Peyer's patch (tissue), 4 donors: ENCODE data around the gene DIP2B. TPM values are rescaled to one million over a fixed set of nuclear protein-coding genes. Genes with fewer than 3 reads are reported as not detected.
"Not testable (repeated sequence)": the region's sequence is repeated elsewhere in the genome, so short reads cannot be mapped to it uniquely, and the experiment has no call there.

Source experiments
- DNase-seq, 3 donors: peaks; one replicate each; pipeline ENCODE4 v3.0.0-alpha.2; 2017 to 2019
- H3K27ac ChIP-seq, 4 donors: fragments of 200-600 bp; sonication (generic); one replicate each; pipeline ENCODE4 v1.5.1; 2016 to 2019
- H3K27me3 ChIP-seq, 2 donors: fragments of 200-600 bp; sonication (generic); one replicate each; pipeline ENCODE4 v1.5.1; 2019
- H3K36me3 ChIP-seq, 3 donors: fragments of 200-600 bp; sonication (generic); one replicate each; pipeline ENCODE4 v1.5.1; 2016 to 2019
- H3K4me1 ChIP-seq, 4 donors: fragments of 200-600 bp; sonication (generic); one replicate each; pipeline ENCODE4 v1.5.1; 2016 to 2019
- H3K4me3 ChIP-seq, 4 donors: fragments of 200-600 bp; sonication (generic); 1 replicate in 3 of 4; 2 replicates in 1 of 4; pipeline ENCODE4 v1.5.1; 2016 to 2019; ENCODE audit warnings: mild to moderate bottlenecking in 1 of 4
- H3K9me3 ChIP-seq, 4 donors: fragments of 200-600 bp; sonication (generic); one replicate each; pipeline ENCODE4 v1.5.1; 2016 to 2019; ENCODE audit warnings: mild to moderate bottlenecking in 1 of 4
- CTCF ChIP-seq, 6 experiments: fragments of 450-650 bp in 4 of 6; fragments of 200-600 bp in 2 of 6; sonication (generic) in 1 of 6; IDR thresholded peaks; one replicate each; pipeline ENCODE4 v1.5.1; 2017 to 2019; ENCODE audit warnings: antibody characterized with exemption in 6 of 6, mild to moderate bottlenecking in 3 of 6, moderate library complexity in 1 of 6
- POLR2A ChIP-seq, 2 donors: fragments of 450-650 bp; IDR thresholded peaks; one replicate each; pipeline ENCODE4 v1.5.1; 2017; ENCODE audit warnings: antibody characterized with exemption in 2 of 2, mild to moderate bottlenecking in 2 of 2, moderate library complexity in 2 of 2
- total RNA-seq, 4 donors: library from RNA; depleted of rRNA; stranded (reverse); fragments of >200 nt; gene quantifications; one replicate each; pipeline ENCODE4 v1.1.0, GENCODE V29; 2016

The DIP2B gene
- total RNA-seq, 4 donors from 2014 or later = 28.0 to 73.4 (median 42.5) TPM

- H3K27ac ChIP-seq = peak overlapping the region in 1 of 4 donors; percentile 55
- peaks cover 0 to 38% (median 23%) of the 10 kb centered on the region in 4 donors for H3K4me1 ChIP-seq
- H3K9me3 ChIP-seq = no peaks in the 10 kb centered on the region
- DNase-seq = peak in 1 of 3 donors; percentile 33
- TF ChIP-seq POLR2A (IDR thresholded peaks at IDR 0.05) (no peak), CTCF (IDR thresholded peaks at IDR 0.05) (no peak)
- H3K27me3 ChIP-seq = no peaks in the 10 kb centered on the region
- H3K4me3 ChIP-seq = no peak overlapping the region
- no peaks in the 10 kb centered on the region for H3K36me3 ChIP-seq
Measured at GRCh38 chr12:50515587-50515986, 10.8 kb downstream of the DIP2B start.

- H3K4me1 ChIP-seq = peaks cover 0 to 38% (median 23%) of the 10 kb centered on the region in 4 donors
- no peaks in the 10 kb centered on the region for H3K9me3 ChIP-seq
- H3K4me3 ChIP-seq = no peak overlapping the region
- no peak for DNase-seq
- H3K27ac ChIP-seq = peak overlapping the region in 3 of 4 donors; percentile 16 to 64 (median 55)
- no peaks in the 10 kb centered on the region for H3K27me3 ChIP-seq
- TF ChIP-seq POLR2A (IDR thresholded peaks at IDR 0.05) (no peak), CTCF (IDR thresholded peaks at IDR 0.05) (no peak)
- no peaks in the 10 kb centered on the region for H3K36me3 ChIP-seq
Measured at GRCh38 chr12:50517421-50518048, 12.8 kb downstream of the DIP2B start.

GRCh38 chr12:50518090-50518489, 13.3 kb downstream of the DIP2B start:
- no peaks in the 10 kb centered on the region for H3K9me3 ChIP-seq
- no peaks in the 10 kb centered on the region for H3K36me3 ChIP-seq
- H3K27me3 ChIP-seq = no peaks in the 10 kb centered on the region
- DNase-seq = no peak
- H3K27ac ChIP-seq = peak overlapping the region in 2 of 4 donors; percentile 9 to 64
- TF ChIP-seq CTCF (IDR thresholded peaks at IDR 0.05) (no peak), POLR2A (IDR thresholded peaks at IDR 0.05) (no peak)
- no peak overlapping the region for H3K4me3 ChIP-seq
- peaks cover 0 to 38% (median 23%) of the 10 kb centered on the region in 4 donors for H3K4me1 ChIP-seq

- TF ChIP-seq CTCF (IDR thresholded peaks at IDR 0.05) (no peak), POLR2A (IDR thresholded peaks at IDR 0.05) (no peak)
- DNase-seq = no peak
- H3K4me3 ChIP-seq = no peak overlapping the region
- H3K27me3 ChIP-seq = no peaks in the 10 kb centered on the region
- no peaks in the 10 kb centered on the region for H3K9me3 ChIP-seq
- peaks cover 0 to 34% (median 19%) of the 10 kb centered on the region in 4 donors for H3K4me1 ChIP-seq
- no peaks in the 10 kb centered on the region for H3K36me3 ChIP-seq
- peak overlapping the region in 1 of 4 donors; percentile 64 for H3K27ac ChIP-seq
Measured at GRCh38 chr12:50519353-50519752, 14.6 kb downstream of the DIP2B start.

- Histone ChIP-seq H3K4me1 (peaks cover 0 to 23% (median 8%) of the 10 kb centered on the region in 4 donors), H3K9me3 (no peaks in the 10 kb centered on the region), H3K27me3 (no peaks in the 10 kb centered on the region), H3K36me3 (no peaks in the 10 kb centered on the region), H3K27ac (peak overlapping the region in 3 of 4 donors; percentile 54 to 64 (median 62)), H3K4me3 (no peak overlapping the region)
- no peak for TF ChIP-seq CTCF (IDR thresholded peaks at IDR 0.05)
- no peak for TF ChIP-seq POLR2A (IDR thresholded peaks at IDR 0.05)
- DNase-seq = no peak
Measured at GRCh38 chr12:50520416-50521207, 15.8 kb downstream of the DIP2B start.

GRCh38 chr12:50521781-50522180, 17.0 kb downstream of the DIP2B start:
- H3K27me3 ChIP-seq, H3K4me3 ChIP-seq, H3K9me3 ChIP-seq, H3K27ac ChIP-seq, DNase-seq, H3K36me3 ChIP-seq: not testable (repeated sequence)
- peaks cover 0 to 21% (median 7%) of the 10 kb centered on the region in 4 donors for H3K4me1 ChIP-seq
